Measurements from ENCODE around the gene ALG6.
A peak's percentile ranks its signal among the peaks of the same experiment; 100 is the strongest.

The ALG6 gene

DNA sequence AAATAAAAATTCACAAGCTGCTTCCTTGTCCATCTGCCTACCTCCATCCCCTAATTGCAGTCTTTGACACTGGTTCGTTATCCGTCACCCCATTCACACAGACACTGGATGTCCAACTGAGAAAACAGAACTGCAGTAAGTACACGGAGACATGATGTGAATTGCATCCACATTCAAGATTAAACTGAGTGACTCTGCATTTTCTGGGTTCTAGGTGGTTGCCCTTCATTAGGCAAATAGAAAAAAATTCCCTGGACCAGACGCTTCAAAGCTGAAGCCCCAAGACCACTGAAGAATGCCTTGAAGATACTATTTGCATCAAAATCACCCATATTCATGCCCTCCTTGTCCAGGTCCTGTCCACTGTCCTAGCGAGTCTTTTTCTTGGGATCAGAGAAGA, 7.9 kb upstream of the ALG6 start:
- no peak for DNase-seq (ENCODE audit: low read depth)
- TF ChIP-seq, protein P1, sequence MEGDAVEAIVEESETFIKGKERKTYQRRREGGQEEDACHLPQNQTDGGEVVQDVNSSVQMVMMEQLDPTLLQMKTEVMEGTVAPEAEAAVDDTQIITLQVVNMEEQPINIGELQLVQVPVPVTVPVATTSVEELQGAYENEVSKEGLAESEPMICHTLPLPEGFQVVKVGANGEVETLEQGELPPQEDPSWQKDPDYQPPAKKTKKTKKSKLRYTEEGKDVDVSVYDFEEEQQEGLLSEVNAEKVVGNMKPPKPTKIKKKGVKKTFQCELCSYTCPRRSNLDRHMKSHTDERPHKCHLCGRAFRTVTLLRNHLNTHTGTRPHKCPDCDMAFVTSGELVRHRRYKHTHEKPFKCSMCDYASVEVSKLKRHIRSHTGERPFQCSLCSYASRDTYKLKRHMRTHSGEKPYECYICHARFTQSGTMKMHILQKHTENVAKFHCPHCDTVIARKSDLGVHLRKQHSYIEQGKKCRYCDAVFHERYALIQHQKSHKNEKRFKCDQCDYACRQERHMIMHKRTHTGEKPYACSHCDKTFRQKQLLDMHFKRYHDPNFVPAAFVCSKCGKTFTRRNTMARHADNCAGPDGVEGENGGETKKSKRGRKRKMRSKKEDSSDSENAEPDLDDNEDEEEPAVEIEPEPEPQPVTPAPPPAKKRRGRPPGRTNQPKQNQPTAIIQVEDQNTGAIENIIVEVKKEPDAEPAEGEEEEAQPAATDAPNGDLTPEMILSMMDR (IDR thresholded peaks at IDR 0.05; ENCODE audit: low read depth, low read length, missing control alignments), result no peak

DNA sequence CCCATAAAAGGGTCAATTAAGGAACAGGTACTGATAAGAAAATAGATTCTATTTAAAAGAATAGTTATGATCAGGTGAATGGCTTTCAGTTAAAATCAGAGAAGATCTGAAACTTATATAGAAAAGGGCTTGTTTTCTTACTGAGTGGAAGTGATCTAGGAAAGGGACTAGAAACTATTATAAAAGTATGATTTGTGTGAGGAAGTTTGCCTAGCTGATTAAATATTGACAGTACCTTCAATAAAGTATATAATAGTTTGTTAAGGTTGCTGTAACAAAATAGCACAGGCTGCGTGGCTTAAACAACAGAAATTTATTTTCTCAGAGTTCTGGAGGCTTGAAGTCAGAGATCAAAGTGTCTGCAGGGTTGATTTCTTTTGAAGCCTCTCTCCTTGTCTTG, 5.4 kb upstream of the ALG6 start:
- TF ChIP-seq, protein P1 (IDR thresholded peaks at IDR 0.05; ENCODE audit: low read depth, low read length, missing control alignments), result no peak
- DNase-seq (ENCODE audit: low read depth), result no peak
- no peak overlapping the region for H3K4me3 ChIP-seq (ENCODE audit: low read depth, low read length)

More for the DNA sequence above, 7.9 kb upstream of the ALG6 start:
- no peak overlapping the region for H3K4me3 ChIP-seq (ENCODE audit: low read depth, low read length)

DNA sequence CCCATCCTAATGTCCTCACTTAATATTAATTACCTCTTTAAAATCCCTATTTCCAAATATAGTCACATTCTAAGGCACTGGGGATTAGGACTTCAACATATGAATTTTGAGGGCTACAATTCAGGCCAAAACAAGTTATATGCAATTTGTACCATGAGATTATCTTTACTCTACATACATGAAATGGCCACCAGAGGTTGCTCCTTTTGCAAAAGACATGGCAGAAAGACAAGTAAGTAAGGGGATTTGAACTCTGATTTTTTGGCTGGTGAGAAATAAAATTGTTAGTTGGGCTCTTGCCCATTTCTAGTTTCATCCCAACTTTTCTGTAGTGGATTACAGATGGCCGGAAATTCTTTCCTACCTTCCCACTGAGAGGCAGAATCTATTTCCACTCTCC, 4.8 kb upstream of the ALG6 start:
- DNase-seq (ENCODE audit: low read depth), result no peak
- no peak overlapping the region for H3K4me3 ChIP-seq (ENCODE audit: low read depth, low read length)
- TF ChIP-seq, protein P1 (IDR thresholded peaks at IDR 0.05; ENCODE audit: low read depth, low read length, missing control alignments), result no peak

DNA sequence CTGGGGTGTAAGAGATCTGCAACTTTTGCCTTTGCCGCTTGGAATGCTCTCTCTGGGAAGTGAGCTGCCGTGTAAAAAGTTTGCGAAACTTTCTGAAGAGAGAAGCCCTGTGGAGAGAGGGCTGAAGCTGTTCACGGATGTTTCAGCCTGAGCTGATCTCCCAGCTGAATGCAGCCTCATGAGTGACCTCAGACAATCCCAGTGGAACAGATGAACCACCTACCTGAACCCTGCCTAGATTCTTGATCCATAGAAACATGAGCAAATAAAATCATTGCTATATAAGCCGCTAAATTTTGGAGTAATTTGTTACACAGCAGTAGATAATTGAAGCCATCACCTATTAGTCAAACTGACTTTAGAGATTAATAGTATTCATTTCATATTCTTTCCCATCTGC, 4.4 kb upstream of the ALG6 start:
- H3K4me3 ChIP-seq (ENCODE audit: low read depth, low read length), result no peak overlapping the region
- TF ChIP-seq, protein P1 (IDR thresholded peaks at IDR 0.05; ENCODE audit: low read depth, low read length, missing control alignments), result no peak
- DNase-seq (ENCODE audit: low read depth), result no peak

- DNase-seq (ENCODE audit: low read depth), result no peak
- TF ChIP-seq, protein P1 (IDR thresholded peaks at IDR 0.05; ENCODE audit: low read depth, low read length, missing control alignments), result no peak
- H3K4me3 ChIP-seq (ENCODE audit: low read depth, low read length), result peak overlapping the region; percentile 47
Measured at GRCh38 chr1:63366908-63367214, 566 bp upstream of the ALG6 start.

DNA sequence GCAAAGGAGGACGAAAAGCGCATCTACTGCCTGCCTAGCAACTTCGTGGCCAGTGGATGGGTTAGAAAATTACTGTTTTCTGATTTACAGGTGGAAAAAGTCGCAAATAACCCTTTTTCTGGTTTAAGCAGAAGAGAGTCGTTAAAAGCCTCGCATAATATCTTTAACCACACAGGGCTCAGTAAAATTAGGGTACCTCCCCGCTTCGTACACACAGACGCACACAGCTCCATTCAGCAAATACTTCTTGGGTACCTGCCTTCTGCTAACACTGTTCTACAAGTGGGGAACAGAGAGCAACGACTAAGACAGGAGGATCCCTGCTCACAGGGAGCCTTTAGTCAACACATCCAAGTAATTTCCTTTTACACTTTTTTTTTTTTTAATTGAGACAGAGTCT, 704 bp downstream of the ALG6 start:
- no peak for DNase-seq (ENCODE audit: low read depth)
- TF ChIP-seq, protein P1 (IDR thresholded peaks at IDR 0.05; ENCODE audit: low read depth, low read length, missing control alignments), result no peak
- peak overlapping the region; percentile 79 for H3K4me3 ChIP-seq (ENCODE audit: low read depth, low read length)

DNA sequence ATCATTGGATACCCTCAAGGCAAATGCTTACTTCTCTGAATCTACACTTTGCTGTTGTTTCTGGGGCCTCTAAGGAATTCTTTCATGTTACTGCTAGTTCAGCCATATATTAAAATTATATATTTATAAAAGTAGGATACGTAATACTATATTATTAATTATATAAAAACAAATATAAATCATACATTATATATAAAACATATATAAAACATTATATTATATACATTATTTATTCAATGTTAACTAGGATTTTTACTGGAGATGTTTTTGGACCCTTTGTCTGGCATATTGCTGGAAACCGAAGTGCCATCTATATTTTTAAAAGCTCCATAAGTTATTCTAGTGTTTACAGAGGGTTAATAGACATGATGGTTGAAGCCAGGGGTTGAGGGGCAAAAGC, 12.2 kb downstream of the ALG6 start:
- no peak for DNase-seq (ENCODE audit: low read depth)
- TF ChIP-seq, protein P1 (IDR thresholded peaks at IDR 0.05; ENCODE audit: low read depth, low read length, missing control alignments), result no peak
- H3K4me3 ChIP-seq (ENCODE audit: low read depth, low read length), result no peak overlapping the region
